Progenitor cell of endocrine pancreas (in vitro differentiated cells): Measurements from ENCODE around the gene NR5A2. TPM values are rescaled to one million over a fixed set of nuclear protein-coding genes. Genes with fewer than 3 reads are reported as not detected.

ENCODE experiments used
- DNase-seq: peaks from one replicate; pipeline ENCODE4 v3.0.0; 2021; ENCODE audit warnings: low spot score; ENCODE audit not compliant: unreplicated experiment
- H3K27ac Mint-ChIP-seq: 2 replicates; pipeline ENCODE4 v1.8.0; 2021; ENCODE audit warnings: mild to moderate bottlenecking, moderate library complexity, mixed read lengths
- H3K27me3 Mint-ChIP-seq: 2 replicates; pipeline ENCODE4 v1.8.0; 2021; ENCODE audit warnings: mixed read lengths
- H3K36me3 Mint-ChIP-seq: 2 replicates; pipeline ENCODE4 v1.8.0; 2022; ENCODE audit warnings: mixed read lengths; ENCODE audit not compliant: insufficient read depth
- H3K4me1 Mint-ChIP-seq: 2 replicates; pipeline ENCODE4 v1.8.0; 2021; ENCODE audit warnings: low read depth, mixed read lengths
- H3K4me3 Mint-ChIP-seq: 2 replicates; pipeline ENCODE4 v1.8.0; 2021; ENCODE audit warnings: low read depth, mild to moderate bottlenecking, moderate library complexity, mixed read lengths
- H3K9me3 Mint-ChIP-seq: 2 replicates; pipeline ENCODE4 v1.8.0; 2021; ENCODE audit warnings: low read depth, mixed read lengths
- CTCF ChIP-seq: fragments of 200-600 bp; sonication (generic); IDR thresholded peaks from one replicate; pipeline ENCODE4 v1.5.0; 2021; ENCODE audit warnings: antibody characterized with exemption, mild to moderate bottlenecking; ENCODE audit not compliant: unreplicated experiment
- total RNA-seq: library from RNA; stranded (reverse); gene quantifications from 2 replicates; pipeline ENCODE4 v1.2.1, GENCODE V29; 2021

NR5A2 gene
- total RNA-seq, 1 donor from 2014 or later, result 23.2 TPM

DNA sequence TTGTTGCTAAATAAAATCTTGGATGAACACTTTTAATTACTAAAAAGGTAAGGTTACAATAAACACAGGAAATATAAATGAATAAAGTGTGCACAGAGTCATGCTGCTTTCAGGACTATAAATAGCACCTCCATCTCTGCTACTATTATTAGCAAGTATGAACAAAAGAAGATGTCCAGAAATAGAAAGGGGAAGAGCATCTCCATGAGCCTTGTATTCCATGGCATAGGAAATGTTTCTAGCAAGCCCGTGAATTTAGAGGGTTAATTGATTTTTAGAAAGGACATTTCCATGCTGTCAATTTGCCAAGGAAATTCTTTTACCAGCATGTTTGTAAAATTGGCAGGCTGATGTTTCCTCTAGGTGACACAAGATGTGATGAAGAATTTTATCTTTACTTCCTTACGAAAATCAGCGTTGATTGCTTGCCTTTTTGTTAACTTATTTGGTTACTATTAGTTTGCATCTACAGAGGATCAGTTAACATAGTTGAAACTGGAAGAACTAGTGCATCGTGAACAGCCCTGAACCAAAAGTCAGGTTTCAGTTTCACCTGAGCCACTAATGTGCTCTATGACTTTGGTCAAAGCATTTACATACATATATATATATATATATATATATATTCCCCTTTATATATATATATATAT is 45.3 kb downstream of the NR5A2 start:
- H3K4me3 Mint-ChIP-seq, result no peak overlapping the region
- no peaks in the 10 kb centered on the region for H3K27me3 Mint-ChIP-seq
- peaks cover 28% of the 10 kb centered on the region for H3K4me1 Mint-ChIP-seq
- H3K9me3 Mint-ChIP-seq, result no peaks in the 10 kb centered on the region
- H3K27ac Mint-ChIP-seq, result no peak overlapping the region
- no peak for TF ChIP-seq CTCF
- H3K36me3 Mint-ChIP-seq, result peaks cover 5% of the 10 kb centered on the region
- no peak for DNase-seq

GRCh38 chr1:200073286-200073637 is 45.8 kb downstream of the NR5A2 start:
- Mint-ChIP-seq H3K27ac (peak overlapping the region; percentile 79), H3K36me3 (peaks cover 5% of the 10 kb centered on the region), H3K27me3 (no peaks in the 10 kb centered on the region), H3K4me3 (no peak overlapping the region), H3K9me3 (no peaks in the 10 kb centered on the region), H3K4me1 (peaks cover 28% of the 10 kb centered on the region)
- no peak for DNase-seq
- TF ChIP-seq CTCF, result no peak

- Mint-ChIP-seq H3K27ac (peak overlapping the region; percentile 97), H3K4me1 (peaks cover 39% of the 10 kb centered on the region), H3K27me3 (no peaks in the 10 kb centered on the region), H3K9me3 (no peaks in the 10 kb centered on the region), H3K36me3 (peaks cover 5% of the 10 kb centered on the region), H3K4me3 (no peak overlapping the region)
- no peak for DNase-seq
- TF ChIP-seq CTCF, result no peak
Observed at GRCh38 chr1:200075522-200075921, 48.0 kb downstream of the NR5A2 start.

GRCh38 chr1:200075938-200076546 is 48.5 kb downstream of the NR5A2 start:
- Mint-ChIP-seq H3K4me3 (peak overlapping the region; percentile 22), H3K36me3 (peaks cover 5% of the 10 kb centered on the region), H3K4me1 (peaks cover 40% of the 10 kb centered on the region), H3K27me3 (no peaks in the 10 kb centered on the region), H3K27ac (peak overlapping the region; percentile 97), H3K9me3 (no peaks in the 10 kb centered on the region)
- no peak for TF ChIP-seq CTCF
- DNase-seq, result no peak

DNA sequence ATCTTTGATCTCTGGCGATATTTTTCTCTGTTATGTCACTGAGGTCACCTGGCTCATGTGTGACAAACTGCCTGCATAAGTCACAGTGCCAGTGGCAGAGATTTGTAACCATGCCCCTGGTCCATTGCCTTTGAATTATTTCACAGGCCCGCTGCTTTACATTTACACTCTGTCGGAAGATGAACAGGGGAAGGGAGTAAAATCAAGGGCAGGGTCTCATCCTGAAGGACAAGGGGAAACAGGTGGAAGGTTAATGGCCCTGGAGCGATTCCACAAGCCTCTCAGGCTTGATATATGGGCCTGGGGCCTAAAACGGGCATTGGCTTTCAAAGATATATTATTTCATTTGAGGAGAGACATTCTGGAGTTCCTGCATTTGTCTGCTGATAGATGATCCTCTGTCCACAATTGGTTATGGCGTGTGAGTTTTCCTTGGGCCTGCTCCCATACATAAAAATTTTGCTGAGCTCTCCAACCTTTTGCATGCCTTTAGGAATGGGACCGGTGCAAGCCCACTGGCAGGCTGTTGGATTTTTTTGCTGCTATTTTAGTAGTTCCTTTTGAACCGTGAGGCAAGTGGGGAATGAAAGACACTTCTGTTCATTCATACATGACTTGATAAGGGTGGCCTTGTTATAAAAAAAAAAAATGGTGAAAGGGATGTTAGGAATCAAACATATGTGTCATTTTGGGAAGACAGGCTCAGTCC is 51.9 kb downstream of the NR5A2 start:
- H3K27me3 Mint-ChIP-seq, result no peaks in the 10 kb centered on the region
- no peak for DNase-seq
- TF ChIP-seq CTCF, result no peak
- peak overlapping the region; percentile 74 for H3K27ac Mint-ChIP-seq
- no peaks in the 10 kb centered on the region for H3K9me3 Mint-ChIP-seq
- no peak overlapping the region for H3K4me3 Mint-ChIP-seq
- H3K36me3 Mint-ChIP-seq, result peaks cover 2% of the 10 kb centered on the region
- H3K4me1 Mint-ChIP-seq, result peaks cover 41% of the 10 kb centered on the region
